GM23248 (cell line): ENCODE data around the gene MDM1.

Experiments
- EZH2 ChIP-seq: fragments of 200-600 bp; sonication (generic); IDR thresholded peaks from 2 replicates; pipeline ENCODE4 v1.6.1; 2018; ENCODE audit warnings: antibody characterized with exemption, mild to moderate bottlenecking; ENCODE audit not compliant: insufficient read depth, poor library complexity, severe bottlenecking
- EZH2phosphoT487 ChIP-seq: fragments of 200-600 bp; sonication (generic); IDR thresholded peaks from 2 replicates; pipeline ENCODE4 v1.6.1; 2018; ENCODE audit warnings: antibody characterized with exemption, moderate library complexity, mild to moderate bottlenecking, low read depth; ENCODE audit not compliant: insufficient read depth

DNA sequence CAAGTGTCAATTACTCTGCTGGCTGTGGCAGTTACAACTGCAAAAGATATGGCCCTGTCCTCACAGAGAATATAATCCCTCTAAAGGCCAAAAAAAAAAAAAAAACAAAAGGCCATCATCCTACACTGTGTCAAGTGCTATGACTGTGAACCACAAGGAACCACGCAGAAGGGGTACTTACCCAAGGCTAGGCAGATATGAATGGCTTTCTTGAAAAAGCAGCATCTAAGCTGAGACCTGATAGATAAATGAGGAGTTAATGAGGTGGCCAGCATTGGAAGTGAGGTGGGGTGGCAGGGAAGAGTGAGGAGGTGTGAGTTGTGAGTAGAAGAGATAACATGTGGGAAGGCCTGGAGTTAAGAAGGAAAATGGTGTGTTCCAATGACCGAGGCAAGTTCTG lies 62.4 kb downstream of the MDM1 start:
- no peak for TF ChIP-seq EZH2
- TF ChIP-seq EZH2phosphoT487 = no peak
